Epidermal melanocyte (primary cell): ENCODE results near the gene GREB1.

Source experiments
- DNase-seq: peaks from one replicate; pipeline ENCODE4 v3.0.0; 2011; ENCODE audit warnings: low spot score; ENCODE audit not compliant: insufficient read length

The GREB1 gene

DNA sequence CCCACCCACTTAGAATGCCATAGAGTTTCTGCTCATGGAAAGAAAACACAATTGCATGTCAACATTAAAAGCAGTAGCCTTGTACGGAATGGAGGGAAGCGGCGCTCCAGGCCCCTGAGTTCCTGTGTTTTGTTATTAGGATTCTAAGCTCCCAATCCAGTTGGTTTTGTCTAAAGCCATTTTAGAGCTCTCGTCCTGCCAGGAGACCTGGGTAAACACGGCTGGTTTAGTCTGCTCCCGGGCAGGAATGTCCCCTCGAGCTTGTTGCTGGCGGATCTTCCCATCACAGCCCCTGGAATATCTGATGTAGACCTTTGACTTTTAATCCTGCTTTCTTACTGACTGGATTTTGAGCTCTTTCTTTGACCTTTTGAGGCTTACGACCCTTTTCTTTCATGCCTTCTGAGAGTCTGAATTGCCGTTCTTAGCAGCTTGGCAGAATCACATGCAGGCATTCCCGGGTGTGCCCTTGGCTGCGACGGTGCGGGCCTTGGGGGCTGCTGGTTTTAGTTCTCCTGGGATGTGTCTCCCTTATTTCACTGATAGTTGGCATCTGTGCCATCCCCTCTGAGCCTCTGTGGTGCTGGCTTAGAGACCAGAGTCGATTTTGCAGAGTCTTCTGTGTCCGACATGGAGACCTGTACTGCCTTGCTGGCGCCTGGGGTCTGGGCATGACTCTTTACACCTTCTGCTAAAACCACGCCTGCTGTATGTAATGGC is 25.4 kb downstream of the GREB1 start:
- no peak for DNase-seq

- no peak for DNase-seq
These were observed 25.9 kb downstream of the GREB1 start for GRCh38 chr2:11559786-11560155.

- no peak for DNase-seq
These were observed 27.0 kb downstream of the GREB1 start for GRCh38 chr2:11560806-11561205.

- no peak for DNase-seq
These were observed 28.2 kb downstream of the GREB1 start for GRCh38 chr2:11562011-11562410.

DNA sequence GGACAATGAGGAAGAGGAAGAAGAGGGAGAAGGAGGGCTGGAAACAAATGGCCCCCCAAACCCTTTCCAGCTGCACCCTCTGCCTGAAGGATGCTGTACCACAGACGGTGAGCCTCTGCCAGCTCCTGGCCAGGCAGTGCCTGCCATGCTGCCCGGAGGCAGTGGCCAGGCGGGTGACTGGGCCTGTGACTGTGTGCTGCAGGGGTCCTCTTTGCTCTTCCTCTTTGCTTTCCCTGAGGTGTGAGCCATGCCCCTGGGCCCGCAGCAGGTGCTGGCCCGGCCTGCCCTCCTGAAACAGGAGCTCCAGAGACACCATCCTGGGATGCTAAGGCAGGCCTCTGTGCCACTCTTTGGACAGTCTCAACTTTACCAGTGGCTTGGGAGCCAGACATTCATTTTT is 28.6 kb downstream of the GREB1 start:
- DNase-seq: no peak

DNA sequence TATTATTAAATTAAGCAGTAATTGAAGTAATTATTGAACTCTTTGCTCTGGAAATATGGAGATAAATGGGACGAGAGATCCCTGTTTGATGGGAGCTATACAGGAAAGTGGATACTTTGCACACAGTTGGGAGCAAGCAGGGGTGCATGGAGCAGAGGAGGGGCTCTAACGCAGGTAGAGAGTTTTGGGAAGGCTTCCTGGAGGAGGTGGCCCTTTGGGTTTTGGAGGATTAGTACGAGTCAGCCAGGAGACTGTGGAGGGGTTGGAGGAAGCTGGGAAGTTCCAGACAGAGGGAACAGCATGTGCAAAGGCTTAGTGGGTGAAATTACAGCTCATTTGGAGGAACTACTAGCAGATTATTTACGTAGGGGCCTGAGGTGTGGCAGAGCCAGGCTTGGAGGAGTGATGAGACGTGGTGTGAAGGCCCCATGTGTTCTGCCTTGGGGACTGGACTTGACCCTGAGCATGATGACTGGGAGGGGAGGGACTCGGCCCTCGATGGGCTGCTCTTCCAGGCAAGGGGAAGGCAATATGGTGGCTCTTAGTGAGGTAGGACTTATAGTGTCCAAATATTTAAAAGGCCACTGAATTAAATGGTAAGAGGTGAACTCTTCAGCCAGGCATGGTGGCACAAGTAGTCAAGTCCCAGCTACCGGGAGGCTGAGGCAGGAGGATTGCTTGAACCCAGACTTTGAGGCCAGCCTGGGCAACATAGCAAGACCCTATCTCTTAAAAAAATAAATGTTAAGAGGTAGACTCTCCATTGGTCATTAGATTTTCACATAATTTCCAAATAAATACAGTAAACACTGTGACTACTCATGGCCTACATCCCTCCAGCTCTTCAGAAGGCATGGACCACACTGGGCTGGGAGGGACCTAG is 30.2 kb downstream of the GREB1 start:
- no peak for DNase-seq

DNA sequence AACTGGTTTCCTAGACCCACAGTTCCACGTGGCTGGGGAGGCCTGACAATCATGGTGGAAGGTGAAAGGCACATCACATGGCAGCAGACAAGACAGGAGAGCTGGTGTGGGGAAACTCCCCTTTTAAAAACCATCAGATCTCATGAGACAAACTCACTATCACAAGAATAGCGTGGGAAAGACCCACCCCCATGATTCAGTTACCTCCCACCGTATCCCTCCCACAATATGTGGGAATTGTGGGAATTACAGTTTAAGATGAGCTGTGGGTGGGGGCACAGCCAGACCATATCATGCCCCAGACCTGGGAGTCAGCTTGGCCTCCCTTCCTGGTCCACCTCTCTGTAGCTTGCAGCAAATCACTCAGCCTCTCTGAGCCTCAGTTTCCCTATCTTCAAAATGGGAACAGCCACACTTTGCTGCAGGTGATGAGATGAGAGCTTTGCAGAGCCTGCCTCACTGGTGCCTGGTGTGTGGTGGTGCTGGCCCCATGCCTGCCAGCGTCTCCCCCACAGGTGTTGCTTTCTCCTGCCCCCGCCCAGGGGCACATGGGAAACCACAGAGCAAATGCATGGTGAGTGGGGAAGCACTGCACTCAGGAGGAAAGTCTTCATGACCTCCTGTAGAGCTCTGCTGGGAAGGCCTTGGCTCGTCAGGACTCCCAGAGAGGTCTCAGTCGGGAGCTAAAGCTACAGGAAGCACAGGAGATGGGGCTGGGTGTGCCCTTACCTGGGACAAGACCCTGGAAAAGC is 31.1 kb downstream of the GREB1 start:
- DNase-seq: no peak

- DNase-seq: no peak
These were observed 32.5 kb downstream of the GREB1 start for GRCh38 chr2:11566383-11566782.

GRCh38 chr2:11567631-11568031 is 33.8 kb downstream of the GREB1 start:
- DNase-seq: no peak

DNA sequence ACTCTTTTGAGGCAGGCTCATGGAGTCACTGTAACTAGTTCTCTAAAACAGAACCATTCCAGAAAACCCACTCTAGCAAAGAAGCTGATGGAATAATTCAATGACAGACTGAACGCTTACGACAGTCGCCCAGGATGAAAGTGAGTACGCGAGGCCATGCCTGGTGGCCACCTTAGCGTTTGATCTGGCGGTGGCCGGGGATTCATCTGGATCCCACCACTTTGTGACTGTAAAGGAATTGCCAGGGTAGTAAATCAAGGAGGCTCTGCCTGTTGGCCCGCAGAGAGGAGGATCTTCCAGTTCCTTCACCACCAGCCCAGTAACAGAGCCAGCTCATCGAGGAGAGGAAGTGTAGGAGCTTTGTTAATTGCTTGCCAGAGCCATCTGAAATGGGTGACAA is 34.6 kb downstream of the GREB1 start:
- no peak for DNase-seq

GRCh38 chr2:11569636-11570035 is 35.8 kb downstream of the GREB1 start:
- no peak for DNase-seq

- no peak for DNase-seq
These were observed 37.3 kb downstream of the GREB1 start for GRCh38 chr2:11571170-11571569.

GRCh38 chr2:11572996-11573395 is 39.2 kb downstream of the GREB1 start:
- no peak for DNase-seq

GRCh38 chr2:11573418-11574175 is 39.8 kb downstream of the GREB1 start:
- no peak for DNase-seq

DNA sequence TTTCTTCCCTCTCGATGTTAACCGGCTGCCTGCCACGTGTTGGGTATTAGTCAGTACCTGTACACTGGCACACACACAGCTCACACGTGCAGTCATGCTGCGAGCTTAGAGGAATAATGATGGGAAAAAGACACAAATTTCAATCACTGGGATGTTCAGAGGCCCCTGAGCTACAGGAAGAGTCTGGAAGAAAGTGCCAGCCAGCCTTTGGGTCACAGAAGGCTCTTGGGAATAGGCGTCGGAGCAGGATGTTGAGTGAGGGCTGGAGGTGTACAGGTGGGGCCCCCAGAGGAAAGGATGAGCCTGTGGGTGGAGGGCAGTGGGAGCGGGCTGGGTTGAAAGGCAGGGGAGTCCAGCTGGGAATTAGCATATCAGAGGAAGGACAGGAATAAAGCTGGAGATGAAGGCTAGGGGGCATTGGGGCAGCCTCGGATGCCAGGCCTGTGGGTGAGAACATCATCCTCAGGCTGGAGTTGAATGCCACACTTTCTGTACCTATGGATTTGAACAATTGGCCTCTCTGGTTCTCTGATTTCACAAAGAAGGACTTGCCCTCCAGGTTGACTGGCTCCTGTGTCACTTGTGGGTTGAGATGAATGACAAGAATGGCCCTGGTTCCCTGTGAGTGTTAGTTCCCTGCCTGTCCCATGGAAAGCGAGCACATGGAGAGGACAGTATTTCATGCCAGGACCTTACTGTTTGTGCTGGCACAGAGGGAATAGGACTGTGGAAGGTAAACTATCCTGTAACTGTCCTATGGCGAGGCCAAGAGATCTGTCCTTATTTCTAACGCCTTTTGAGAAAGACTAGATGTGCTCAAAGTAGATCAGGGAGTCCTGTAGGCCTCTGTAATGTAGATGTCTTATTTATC is 40.6 kb downstream of the GREB1 start:
- DNase-seq: no peak

GRCh38 chr2:11576398-11576797 is 42.6 kb downstream of the GREB1 start:
- DNase-seq: no peak

DNA sequence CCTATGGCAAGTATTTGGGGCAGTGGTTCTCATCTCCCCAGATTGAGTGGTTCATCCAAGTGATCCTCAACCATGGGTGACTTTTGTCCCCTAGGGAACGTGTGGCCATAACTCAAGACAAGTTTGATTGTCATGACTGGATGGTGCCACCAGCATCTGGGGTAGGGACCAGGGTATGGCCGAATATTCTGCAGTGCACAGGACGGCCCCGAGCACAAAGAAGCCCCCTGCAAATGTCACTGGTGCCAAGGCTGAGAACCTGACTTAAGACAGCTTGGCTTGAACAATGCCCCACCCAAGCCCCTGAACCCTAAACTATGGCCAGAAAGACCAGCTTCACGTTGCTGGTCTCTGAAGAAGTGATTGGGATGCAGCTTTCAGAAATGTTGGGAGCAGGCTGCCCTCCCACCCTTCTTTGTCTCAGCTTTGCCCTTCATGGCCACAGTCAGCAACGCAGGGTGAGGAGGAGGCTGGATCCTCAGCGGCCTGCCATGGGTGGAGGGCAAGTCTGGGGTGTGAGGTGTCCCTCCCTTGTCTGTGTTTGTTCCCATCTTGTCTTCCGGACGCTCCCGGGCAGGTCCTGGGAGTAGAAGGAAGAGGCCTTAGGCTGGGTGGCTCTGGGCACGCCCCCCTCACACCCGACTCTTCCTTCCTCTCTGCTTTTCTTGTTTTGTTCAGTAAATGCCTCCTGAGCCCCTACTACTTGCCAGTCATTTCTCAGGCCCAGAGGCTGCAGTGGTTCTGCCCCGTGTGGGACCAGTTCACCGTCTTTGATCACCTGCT is 43.4 kb downstream of the GREB1 start:
- DNase-seq: no peak

DNA sequence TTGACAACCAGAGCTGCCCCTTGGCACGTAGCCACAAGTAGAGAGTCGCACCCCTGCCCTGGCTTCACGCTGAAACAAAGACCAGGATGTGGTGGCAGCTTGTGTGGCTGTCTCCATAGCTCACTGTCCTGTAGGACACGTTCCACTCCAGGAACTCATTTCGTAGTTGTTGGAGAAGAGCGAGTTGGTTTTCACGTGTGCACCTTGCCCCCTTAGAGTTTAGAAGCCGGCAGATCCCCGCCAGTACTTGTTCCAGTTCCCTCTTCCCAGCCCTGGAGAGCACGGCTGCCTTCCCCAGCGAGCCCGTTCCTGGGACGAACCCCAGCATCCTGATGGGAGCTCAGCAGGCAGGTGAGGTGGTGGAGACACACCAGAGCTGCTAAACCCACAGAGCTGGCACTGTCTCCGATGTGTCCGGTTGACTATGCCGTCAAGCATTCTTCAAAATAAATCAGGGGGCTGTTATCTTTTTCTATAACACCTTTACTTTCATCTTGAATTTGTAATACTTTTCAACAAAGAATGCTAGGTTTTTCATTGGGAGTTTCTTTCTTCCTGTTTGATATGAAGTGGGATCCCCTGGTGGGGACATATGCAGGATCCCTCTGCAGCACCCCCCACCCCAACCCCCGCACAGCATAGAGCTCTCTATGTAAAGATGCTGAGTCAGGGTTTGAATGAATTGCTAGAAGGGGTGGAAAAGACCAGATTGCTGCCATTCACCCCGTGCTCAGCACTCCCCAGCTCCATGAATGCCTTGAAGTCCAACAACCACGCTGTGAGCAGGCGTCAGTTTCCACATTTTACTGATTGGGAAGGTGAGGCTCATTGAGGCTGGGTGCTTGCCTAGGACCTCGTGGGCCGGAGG is 44.5 kb downstream of the GREB1 start:
- no peak for DNase-seq
